CD14-positive monocyte (primary cell): Measurements from ENCODE around the gene MYO1G. TPM values are rescaled to one million over a fixed set of nuclear protein-coding genes. Genes with fewer than 3 reads are reported as not detected.
A peak's percentile ranks its signal among the peaks of the same experiment; 100 is the strongest.

Experiments used
- DNase-seq, 3 donors: peaks; one replicate each; pipeline ENCODE4 v3.0.0-alpha.2; 2011 to 2022
- H2AFZ ChIP-seq: 2 replicates; pipeline ENCODE4 v1.6.0; 2012; ENCODE audit warnings: mild to moderate bottlenecking, low read depth, low read length, inconsistent platforms; ENCODE audit not compliant: insufficient read depth, poor library complexity, severe bottlenecking
- H3K27ac ChIP-seq, 2 donors: 1 replicate in 1 of 2; 2 replicates in 1 of 2; pipeline ENCODE4 v1.5.1; 2012 to 2013; ENCODE audit warnings: low read length in 2 of 2, control low read depth in 1 of 2, inconsistent platforms in 1 of 2, low read depth in 1 of 2, mild to moderate bottlenecking in 1 of 2
- H3K27me3 ChIP-seq, 2 donors: one replicate each; pipeline versions ENCODE4 v1.6.0 to v1.6.1; 2011 to 2013; ENCODE audit warnings: low read length in 2 of 2; ENCODE audit not compliant: control insufficient read depth in 2 of 2, insufficient read depth in 2 of 2
- H3K36me3 ChIP-seq, 2 donors: replicated peaks in 1 of 2; 1 replicate in 1 of 2; 2 replicates in 1 of 2; pipeline versions ENCODE4 v1.5.1 to v1.6.1; 2012 to 2013; ENCODE audit warnings: low read length in 2 of 2, control low read depth in 1 of 2, inconsistent platforms in 1 of 2, mild to moderate bottlenecking in 1 of 2; ENCODE audit not compliant: insufficient read depth in 2 of 2, control insufficient read depth in 1 of 2
- H3K4me1 ChIP-seq, 2 donors: 1 replicate in 1 of 2; 2 replicates in 1 of 2; pipeline versions ENCODE4 v1.5.1 to v1.6.1; 2012 to 2013; ENCODE audit warnings: low read length in 2 of 2, control low read depth in 1 of 2, inconsistent platforms in 1 of 2, mild to moderate bottlenecking in 1 of 2, moderate library complexity in 1 of 2; ENCODE audit not compliant: insufficient read depth in 2 of 2, control insufficient read depth in 1 of 2
- H3K4me2 ChIP-seq: replicated peaks from 2 replicates; pipeline ENCODE3; 2012; ENCODE audit warnings: low read length, moderate library complexity, mild to moderate bottlenecking; ENCODE audit not compliant: poor library complexity, severe bottlenecking; ENCODE audit errors: extremely low read depth
- H3K4me3 ChIP-seq, 3 experiments: fragments of 200-600 bp in 1 of 3; sonication (generic) in 1 of 3; replicated peaks in 1 of 3; 1 replicate in 2 of 3; 2 replicates in 1 of 3; pipeline ENCODE4 v1.5.1; 2011 to 2013; ENCODE audit warnings: low read length in 3 of 3, mild to moderate bottlenecking in 3 of 3, control low read depth in 2 of 3, low read depth in 2 of 3, inconsistent platforms in 1 of 3, moderate library complexity in 1 of 3
- H3K79me2 ChIP-seq: 2 replicates; pipeline ENCODE4 v1.6.0; 2012; ENCODE audit warnings: mild to moderate bottlenecking, control low read depth, inconsistent platforms, low read length, moderate library complexity; ENCODE audit not compliant: insufficient read depth
- H3K9ac ChIP-seq: 2 replicates; pipeline ENCODE4 v1.6.0; 2017; ENCODE audit warnings: low read length, mild to moderate bottlenecking; ENCODE audit not compliant: insufficient read depth, poor library complexity, severe bottlenecking
- H3K9me3 ChIP-seq, 2 donors: replicated peaks in 1 of 2; 1 replicate in 1 of 2; 2 replicates in 1 of 2; pipeline versions ENCODE4 v1.5.1 to v1.6.1; 2012 to 2013; ENCODE audit warnings: low read length in 2 of 2, control low read depth in 1 of 2; ENCODE audit not compliant: control insufficient read depth in 1 of 2, insufficient read depth in 1 of 2
- H4K20me1 ChIP-seq: 2 replicates; pipeline ENCODE4 v1.6.0; 2012; ENCODE audit warnings: mild to moderate bottlenecking, low read length, control low read depth, moderate library complexity; ENCODE audit not compliant: insufficient read depth
- H3K27ac Mint-ChIP-seq, 7 donors: one replicate each; pipeline ENCODE4 v1.8.0; 2020; ENCODE audit warnings: mild to moderate bottlenecking in 7 of 7, mixed read lengths in 7 of 7, moderate library complexity in 6 of 7, inconsistent platforms in 2 of 7
- H3K27me3 Mint-ChIP-seq, 3 donors: one replicate each; pipeline ENCODE4 v1.8.0; 2021 to 2022; ENCODE audit warnings: low read depth in 3 of 3, mild to moderate bottlenecking in 3 of 3, mixed read lengths in 3 of 3, moderate library complexity in 3 of 3, inconsistent platforms in 1 of 3
- H3K36me3 Mint-ChIP-seq, 2 donors: one replicate each; pipeline ENCODE4 v1.8.0; 2020; ENCODE audit warnings: mixed read lengths in 2 of 2, inconsistent platforms in 1 of 2, mild to moderate bottlenecking in 1 of 2
- H3K4me1 Mint-ChIP-seq: one replicate; pipeline ENCODE4 v1.8.0; 2020; ENCODE audit warnings: mild to moderate bottlenecking, mixed read lengths
- H3K4me3 Mint-ChIP-seq, 2 donors: one replicate each; pipeline ENCODE4 v1.8.0; 2020; ENCODE audit warnings: mild to moderate bottlenecking in 2 of 2, mixed read lengths in 2 of 2, moderate library complexity in 1 of 2
- H3K9me3 Mint-ChIP-seq, 7 donors: one replicate each; pipeline ENCODE4 v1.8.0; 2020 to 2022; ENCODE audit warnings: mixed read lengths in 7 of 7, mild to moderate bottlenecking in 6 of 7, moderate library complexity in 6 of 7, inconsistent platforms in 2 of 7
- CTCF ChIP-seq: fragments of 200-600 bp; IDR thresholded peaks from one replicate; pipeline ENCODE4 v1.8.0; 2022; ENCODE audit warnings: antibody characterized with exemption, mild to moderate bottlenecking
- WGBS: methylation state at CpG from one replicate; pipeline ENCODE4 v1.1.5; 2013; ENCODE audit warnings: missing lambda C conversion rate; ENCODE audit not compliant: insufficient coverage; 5-methylcytosine and 5-hydroxymethylcytosine counted together
- intact Hi-C, 2 donors: fragments of 100-400 bp; cut with micrococcal nuclease; formaldehyde crosslinking; loops; one replicate each; pipeline versions ENCODE4 v1.15.0 to v1.15.1; 2023
- polyA plus RNA-seq, 3 donors: library from polyadenylated mRNA; depleted of rRNA in 1 of 3; unstranded in 2 of 3; stranded (reverse) in 1 of 3; fragments of 300-500 nt in 2 of 3; fragments of >200 nt in 1 of 3; fragmentation: Illumina TruSeq in 2 of 3; gene quantifications; 1 replicate in 2 of 3; 2 replicates in 1 of 3; pipeline ENCODE4 v1.2.3, GENCODE V29; 2012 to 2021

MYO1G gene
- polyA plus RNA-seq, 3 donors: 119 to 314 (median 135) TPM

GRCh38 chr7:45027774-45028114, 48.9 kb upstream of the MYO1G start:
- peak overlapping the region; percentile 32 for H2AFZ ChIP-seq
- intact Hi-C loops: loop anchor here in 1 of 2 donors (2.0 to 10.0 kb wide), 2 partner anchors 27 to 53 kb away; partner anchors contain the start of genes CCM2 and MYO1G

More at GRCh38 chr7:45027774-45028114, 48.9 kb upstream of the MYO1G start:
- Histone ChIP-seq H3K27ac (peak overlapping the region; percentile 82 to 91), H3K4me1 (peaks cover 38 to 56% of the 10 kb centered on the region in 2 donors), H3K79me2 (peaks cover 98% of the 10 kb centered on the region), H4K20me1 (peaks cover 46% of the 10 kb centered on the region), H3K4me3 (peak overlapping the region; percentile 81 to 96 (median 84)), H3K27me3 (no peaks in the 10 kb centered on the region), H3K9ac (peak overlapping the region; percentile 68), H3K4me2 (peak overlapping the region; percentile 91), H3K36me3 (peaks cover 0 to 23% of the 10 kb centered on the region in 2 donors), H3K9me3 (no peaks in the 10 kb centered on the region)
- H3K27me3 Mint-ChIP-seq: peaks cover 0 to 3% (median 2%) of the 10 kb centered on the region in 3 donors
- WGBS: 0% methylated on average over 2 of the region's 4 CpGs
- H3K36me3 Mint-ChIP-seq: peaks cover 18 to 47% of the 10 kb centered on the region in 2 donors
- H3K4me1 Mint-ChIP-seq: peaks cover 60% of the 10 kb centered on the region
- H3K9me3 Mint-ChIP-seq: peaks cover 0 to 4% (median 0%) of the 10 kb centered on the region in 7 donors
- no peak for TF ChIP-seq CTCF
- H3K4me3 Mint-ChIP-seq: peak overlapping the region; percentile 92 to 96
- DNase-seq: no peak
- H3K27ac Mint-ChIP-seq: peak overlapping the region; percentile 89 to 97 (median 93)
